WTC11 (cell line): ENCODE measurements around the gene CACNA1A. TPM values are rescaled to one million over a fixed set of nuclear protein-coding genes. Genes with fewer than 3 reads are reported as not detected.

Experiments used
- ATAC-seq: fragments of 200-7000 bp; cut with Tn5 transposase; 2 replicates; pipeline ENCODE4 v1.10.0; 2021; ENCODE audit warnings: mild to moderate bottlenecking, moderate library complexity
- CTCF ChIA-PET: fragments of 300-600 bp; sonication (Branson Sonifier 250); formaldehyde crosslinking; loops from one replicate; lab custom pipeline; 2021; ENCODE audit warnings: antibody characterized with exemption; lab: Charles Lee
- POLR2A ChIA-PET: fragments of 350-600 bp; sonication (Branson Sonifier 250); formaldehyde crosslinking; loops from one replicate; lab custom pipeline; 2021; ENCODE audit warnings: antibody characterized with exemption; lab: Charles Lee
- DNase-seq: peaks from one replicate; pipeline ENCODE4 v3.0.0; 2021; ENCODE audit warnings: low spot score
- H3K27ac Mint-ChIP-seq: 2 replicates; pipeline ENCODE4 v1.8.0; 2021; ENCODE audit warnings: mixed read lengths
- H3K27me3 Mint-ChIP-seq: 2 replicates; pipeline ENCODE4 v1.8.0; 2021; ENCODE audit warnings: low read depth, mild to moderate bottlenecking, moderate library complexity, mixed read lengths
- H3K36me3 Mint-ChIP-seq: 2 replicates; pipeline ENCODE4 v1.8.0; 2021; ENCODE audit warnings: mixed read lengths
- H3K4me1 Mint-ChIP-seq: 2 replicates; pipeline ENCODE4 v1.8.0; 2022; ENCODE audit warnings: mixed read lengths
- H3K4me3 Mint-ChIP-seq: 2 replicates; pipeline ENCODE4 v1.8.0; 2021; ENCODE audit warnings: mild to moderate bottlenecking, moderate library complexity, mixed read lengths
- H3K9me3 Mint-ChIP-seq: 2 replicates; pipeline ENCODE4 v1.8.0; 2021; ENCODE audit warnings: mixed read lengths
- ATF3 ChIP-seq: sonication (generic); formaldehyde crosslinking; conservative IDR thresholded peaks from 2 replicates; pipeline ENCODE4 v1.8.1; 2022; ENCODE audit warnings: mild to moderate bottlenecking, missing genetic modification reagents
- CBFB ChIP-seq: sonication (generic); formaldehyde crosslinking; IDR thresholded peaks from 2 replicates; pipeline ENCODE4 v1.8.1; 2022; ENCODE audit warnings: mild to moderate bottlenecking, low read depth, missing genetic modification reagents
- E2F4 ChIP-seq: sonication (generic); formaldehyde crosslinking; IDR thresholded peaks from 2 replicates; pipeline ENCODE4 v1.8.1; 2022; ENCODE audit warnings: low read depth, mild to moderate bottlenecking, moderate library complexity, missing genetic modification reagents, borderline replicate concordance
- ESRRA ChIP-seq: sonication (generic); formaldehyde crosslinking; IDR thresholded peaks from 2 replicates; pipeline ENCODE4 v1.8.1; 2022; ENCODE audit warnings: mild to moderate bottlenecking, missing genetic modification reagents, borderline replicate concordance
- FOXP1 ChIP-seq: sonication (generic); formaldehyde crosslinking; IDR thresholded peaks from 2 replicates; pipeline ENCODE4 v1.8.0; 2022; ENCODE audit warnings: missing genetic modification reagents, mild to moderate bottlenecking, moderate library complexity, borderline replicate concordance
- GRHL2 ChIP-seq: fragments of 250-450 bp; sonication (Bioruptor Pico); IDR thresholded peaks from 2 replicates; pipeline ENCODE4 v1.8.0; 2022; ENCODE audit warnings: mild to moderate bottlenecking, moderate library complexity; ENCODE audit not compliant: insufficient replicate concordance, severe bottlenecking
- IRF2 ChIP-seq: sonication (generic); formaldehyde crosslinking; IDR thresholded peaks from 2 replicates; pipeline ENCODE4 v1.8.0; 2022; ENCODE audit warnings: low read depth, missing genetic modification reagents, borderline replicate concordance
- JAZF1 ChIP-seq: fragments of 250-450 bp; sonication (Bioruptor Pico); IDR thresholded peaks from 2 replicates; pipeline ENCODE4 v1.9.0; 2021; ENCODE audit warnings: moderate library complexity, mild to moderate bottlenecking, inconsistent platforms
- KAT7 ChIP-seq: sonication (generic); formaldehyde crosslinking; IDR thresholded peaks from 2 replicates; pipeline ENCODE4 v1.8.1; 2023; ENCODE audit warnings: missing genetic modification reagents, mild to moderate bottlenecking, borderline replicate concordance
- MXD4 ChIP-seq: fragments of 250-450 bp; sonication (Bioruptor Pico); IDR thresholded peaks from 2 replicates; pipeline ENCODE4 v1.8.0; 2021; ENCODE audit warnings: mild to moderate bottlenecking, moderate library complexity, borderline replicate concordance
- NFE2L1 ChIP-seq: sonication (generic); formaldehyde crosslinking; IDR thresholded peaks from 2 replicates; pipeline ENCODE4 v1.8.1; 2023; ENCODE audit warnings: missing genetic modification reagents
- NFYB ChIP-seq: sonication (generic); formaldehyde crosslinking; conservative IDR thresholded peaks from 2 replicates; pipeline ENCODE4 v1.8.0; 2022; ENCODE audit warnings: low read depth, missing genetic modification reagents
- NR2C2 ChIP-seq: sonication (generic); formaldehyde crosslinking; IDR thresholded peaks from 2 replicates; pipeline ENCODE4 v1.8.0; 2022; ENCODE audit warnings: mild to moderate bottlenecking, missing genetic modification reagents
- SMAD4 ChIP-seq: sonication (generic); formaldehyde crosslinking; IDR thresholded peaks from 2 replicates; pipeline ENCODE4 v1.8.0; 2022; ENCODE audit warnings: mild to moderate bottlenecking, missing genetic modification reagents
- TCF7 ChIP-seq: sonication (generic); formaldehyde crosslinking; IDR thresholded peaks from 2 replicates; pipeline ENCODE4 v1.8.0; 2022; ENCODE audit warnings: mild to moderate bottlenecking, low read depth, missing genetic modification reagents, moderate library complexity
- TEAD4 ChIP-seq: sonication (generic); formaldehyde crosslinking; IDR thresholded peaks from 2 replicates; pipeline ENCODE4 v1.8.0; 2022; ENCODE audit warnings: mild to moderate bottlenecking, missing genetic modification reagents
- USF1 ChIP-seq: sonication (generic); formaldehyde crosslinking; IDR thresholded peaks from 2 replicates; pipeline ENCODE4 v1.8.0; 2022; ENCODE audit warnings: mild to moderate bottlenecking, missing genetic modification reagents
- USF2 ChIP-seq: sonication (generic); formaldehyde crosslinking; IDR thresholded peaks from 2 replicates; pipeline ENCODE4 v1.8.1; 2023; ENCODE audit warnings: mild to moderate bottlenecking, missing genetic modification reagents, moderate library complexity
- ZNF512 ChIP-seq: sonication (generic); formaldehyde crosslinking; IDR thresholded peaks from 2 replicates; pipeline ENCODE4 v1.8.1; 2022; ENCODE audit warnings: missing genetic modification reagents, borderline replicate concordance
- ZSCAN18 ChIP-seq: fragments of 250-450 bp; sonication (Bioruptor Pico); IDR thresholded peaks from 2 replicates; pipeline ENCODE4 v2.1.2; 2022; ENCODE audit warnings: mild to moderate bottlenecking, moderate library complexity
- total RNA-seq: library from RNA; stranded (reverse); gene quantifications from 3 replicates; pipeline ENCODE4 v1.2.3, GENCODE V29; 2021

CACNA1A gene
- total RNA-seq, 1 experiment from 2014 or later: 28.9 TPM

- no peak for TF ChIP-seq ZSCAN18
- no peak for TF ChIP-seq NR2C2 (CRISPR knock-in tag)
- TF ChIP-seq USF1 (CRISPR knock-in tag): no peak
- no peak for TF ChIP-seq FOXP1 (CRISPR knock-in tag)
- TF ChIP-seq TCF7 (CRISPR knock-in tag): no peak
- no peak for TF ChIP-seq E2F4 (CRISPR knock-in tag)
- TF ChIP-seq IRF2 (CRISPR knock-in tag): no peak
- TF ChIP-seq KAT7 (CRISPR knock-in tag): no peak
Observed at GRCh38 chr19:13283871-13284270, 222.4 kb downstream of the CACNA1A start (continued).

GRCh38 chr19:13282486-13283065 is 223.7 kb downstream of the CACNA1A start:
- ChIA-PET POLR2A (no interaction called here), CTCF (interaction anchor here (0.5 to 2.8 kb wide), 6 partner anchors 20 to 307 kb away, joined by 3 to 17 read pairs (median 8); no protein-coding TSS in a partner anchor)
- H3K27me3 Mint-ChIP-seq: no peaks in the 10 kb centered on the region
- no peak overlapping the region for H3K27ac Mint-ChIP-seq
- H3K36me3 Mint-ChIP-seq: peaks cover 2% of the 10 kb centered on the region
- no peak overlapping the region for H3K4me3 Mint-ChIP-seq
- no peak for DNase-seq
- ATAC-seq: no peak
- peaks cover 3% of the 10 kb centered on the region; the same call in 1 of the 2 replicates for H3K9me3 Mint-ChIP-seq
- H3K4me1 Mint-ChIP-seq: peaks cover 6% of the 10 kb centered on the region
- no peak for TF ChIP-seq ESRRA (CRISPR knock-in tag)
- TF ChIP-seq USF1 (CRISPR knock-in tag): no peak
- no peak for TF ChIP-seq NFE2L1 (CRISPR knock-in tag)
- TF ChIP-seq TEAD4 (CRISPR knock-in tag): no peak
- TF ChIP-seq MXD4 (CRISPR knock-in tag): no peak
- no peak for TF ChIP-seq E2F4 (CRISPR knock-in tag)
- TF ChIP-seq TCF7 (CRISPR knock-in tag): no peak
- no peak for TF ChIP-seq ATF3
- no peak for TF ChIP-seq ZNF512 (CRISPR knock-in tag)
- TF ChIP-seq GRHL2 (CRISPR knock-in tag): no peak
- TF ChIP-seq CBFB: no peak
- TF ChIP-seq JAZF1 (CRISPR knock-in tag): no peak
- TF ChIP-seq KAT7 (CRISPR knock-in tag): no peak
- no peak for TF ChIP-seq IRF2 (CRISPR knock-in tag)
- no peak for TF ChIP-seq SMAD4 (CRISPR knock-in tag)
- no peak for TF ChIP-seq ZSCAN18
- no peak for TF ChIP-seq USF2 (CRISPR knock-in tag)
- TF ChIP-seq NFYB: no peak
- TF ChIP-seq FOXP1 (CRISPR knock-in tag): no peak
